Smooth muscle cell of the brain vasculature (primary cell): ENCODE data around the gene LGI4.
"Not testable (repeated sequence)": the region's sequence is repeated elsewhere in the genome, so short reads cannot be mapped to it uniquely, and the experiment has no call there.

Experiments used
- DNase-seq: peaks from one replicate; pipeline ENCODE4 v3.0.0-alpha.2; 2012; ENCODE audit warnings: low read depth, low spot score

LGI4 gene

GRCh38 chr19:35160629-35161433, 26.0 kb upstream of the LGI4 start:
- no peak for DNase-seq

GRCh38 chr19:35159606-35160005, 24.7 kb upstream of the LGI4 start:
- DNase-seq = no peak

GRCh38 chr19:35157431-35157830, 22.6 kb upstream of the LGI4 start:
- no peak for DNase-seq

GRCh38 chr19:35156673-35157014, 21.8 kb upstream of the LGI4 start:
- no peak for DNase-seq

GRCh38 chr19:35155981-35156672, 21.3 kb upstream of the LGI4 start:
- no peak for DNase-seq

- no peak for DNase-seq
These were observed 20.6 kb upstream of the LGI4 start for GRCh38 chr19:35155441-35155840.

GRCh38 chr19:35154525-35155406, 19.9 kb upstream of the LGI4 start, which contains the start of gene FXYD5:
TSS of gene FXYD5 (plus strand) at chr19:35154735. CDS start at chr19:35155551, 816 bp downstream.
- no peak for DNase-seq

GRCh38 chr19:35153701-35154524, 19.1 kb upstream of the LGI4 start:
- no peak for DNase-seq

GRCh38 chr19:35153129-35153522, 18.3 kb upstream of the LGI4 start:
- DNase-seq = not testable (repeated sequence)

GRCh38 chr19:35151273-35152065, 16.6 kb upstream of the LGI4 start:
- DNase-seq = no peak

GRCh38 chr19:35150445-35150844, 15.6 kb upstream of the LGI4 start:
- no peak for DNase-seq

GRCh38 chr19:35149463-35149862, 14.6 kb upstream of the LGI4 start:
- no peak for DNase-seq

- no peak for DNase-seq
These were observed 12.0 kb upstream of the LGI4 start for GRCh38 chr19:35146746-35147459.

GRCh38 chr19:35144600-35145436, 10.0 kb upstream of the LGI4 start:
- no peak for DNase-seq

- no peak for DNase-seq
These were observed 9.4 kb upstream of the LGI4 start for GRCh38 chr19:35144259-35144599.

GRCh38 chr19:35143818-35144217, 9.0 kb upstream of the LGI4 start:
- no peak for DNase-seq

- no peak for DNase-seq
These were observed 8.4 kb upstream of the LGI4 start, which contains the start of gene FXYD7 for GRCh38 chr19:35143231-35143715. TSS of gene FXYD7 (plus strand) at chr19:35143255. CDS start at chr19:35143334, 79 bp downstream.

GRCh38 chr19:35142606-35143230, 7.9 kb upstream of the LGI4 start:
- DNase-seq = no peak
